B cell (primary cell): ENCODE measurements around the gene SFSWAP.

Source experiments
- EZH2 ChIP-seq: IDR thresholded peaks from 2 replicates; pipeline ENCODE4 v1.6.1; 2012; ENCODE audit warnings: borderline replicate concordance, low read depth, mild to moderate bottlenecking, moderate library complexity, low read length; ENCODE audit not compliant: insufficient read depth, poor library complexity, severe bottlenecking
- TF ChIP-seq, protein P1 (sequence below): fragments of 200-600 bp; IDR thresholded peaks from one replicate; pipeline ENCODE4 v1.8.0; 2022; ENCODE audit warnings: antibody characterized with exemption, mild to moderate bottlenecking

DNA sequence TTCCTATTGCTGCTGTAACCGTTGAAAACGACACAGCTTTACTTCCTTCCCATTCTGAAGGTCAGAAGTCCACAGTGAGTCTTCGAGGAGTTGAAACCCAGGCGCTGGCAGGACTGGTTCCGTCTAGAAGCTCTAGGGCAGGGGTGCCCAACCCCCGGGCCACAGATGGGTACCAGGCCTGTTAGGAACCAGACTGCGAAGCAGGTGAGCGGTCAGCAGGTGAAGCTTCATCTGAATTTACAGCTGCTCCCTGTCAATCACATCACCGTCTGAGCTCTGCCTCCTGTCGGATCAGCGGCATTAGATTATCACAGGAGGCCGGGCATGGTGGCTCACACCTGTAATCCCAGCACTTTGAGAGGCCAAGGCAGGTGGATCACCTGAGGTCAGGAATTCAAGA lies 12.6 kb upstream of the SFSWAP start:
- TF ChIP-seq, protein P1, sequence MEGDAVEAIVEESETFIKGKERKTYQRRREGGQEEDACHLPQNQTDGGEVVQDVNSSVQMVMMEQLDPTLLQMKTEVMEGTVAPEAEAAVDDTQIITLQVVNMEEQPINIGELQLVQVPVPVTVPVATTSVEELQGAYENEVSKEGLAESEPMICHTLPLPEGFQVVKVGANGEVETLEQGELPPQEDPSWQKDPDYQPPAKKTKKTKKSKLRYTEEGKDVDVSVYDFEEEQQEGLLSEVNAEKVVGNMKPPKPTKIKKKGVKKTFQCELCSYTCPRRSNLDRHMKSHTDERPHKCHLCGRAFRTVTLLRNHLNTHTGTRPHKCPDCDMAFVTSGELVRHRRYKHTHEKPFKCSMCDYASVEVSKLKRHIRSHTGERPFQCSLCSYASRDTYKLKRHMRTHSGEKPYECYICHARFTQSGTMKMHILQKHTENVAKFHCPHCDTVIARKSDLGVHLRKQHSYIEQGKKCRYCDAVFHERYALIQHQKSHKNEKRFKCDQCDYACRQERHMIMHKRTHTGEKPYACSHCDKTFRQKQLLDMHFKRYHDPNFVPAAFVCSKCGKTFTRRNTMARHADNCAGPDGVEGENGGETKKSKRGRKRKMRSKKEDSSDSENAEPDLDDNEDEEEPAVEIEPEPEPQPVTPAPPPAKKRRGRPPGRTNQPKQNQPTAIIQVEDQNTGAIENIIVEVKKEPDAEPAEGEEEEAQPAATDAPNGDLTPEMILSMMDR = no peak
- no peak for TF ChIP-seq EZH2
